Femur (tissue), 1 donor: ENCODE results near the gene HAUS7.

ENCODE experiments used
- DNase-seq: peaks from one replicate; pipeline ENCODE4 v3.0.0-alpha.2; 2017

The HAUS7 gene

DNA sequence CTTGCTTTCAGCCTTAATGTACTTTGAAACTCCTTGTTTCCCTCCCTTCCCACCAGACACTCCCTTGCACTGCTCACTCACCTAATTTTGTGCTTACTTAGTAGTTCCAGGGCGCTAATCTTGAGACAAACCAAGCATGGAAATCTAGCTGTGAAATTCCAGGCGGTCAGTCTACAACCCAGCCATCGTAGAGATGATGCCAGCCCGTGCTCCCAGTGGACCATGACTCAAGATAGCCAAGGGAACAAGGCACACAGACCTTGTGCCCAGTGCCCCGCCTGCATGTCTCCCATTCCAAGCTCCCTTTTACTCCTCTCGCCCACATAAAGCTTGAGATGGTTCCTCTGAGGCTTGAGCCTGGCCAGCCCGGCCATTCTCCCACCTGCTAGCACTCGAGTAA lies 35.6 kb downstream of the HAUS7 start:
- DNase-seq: no peak

DNA sequence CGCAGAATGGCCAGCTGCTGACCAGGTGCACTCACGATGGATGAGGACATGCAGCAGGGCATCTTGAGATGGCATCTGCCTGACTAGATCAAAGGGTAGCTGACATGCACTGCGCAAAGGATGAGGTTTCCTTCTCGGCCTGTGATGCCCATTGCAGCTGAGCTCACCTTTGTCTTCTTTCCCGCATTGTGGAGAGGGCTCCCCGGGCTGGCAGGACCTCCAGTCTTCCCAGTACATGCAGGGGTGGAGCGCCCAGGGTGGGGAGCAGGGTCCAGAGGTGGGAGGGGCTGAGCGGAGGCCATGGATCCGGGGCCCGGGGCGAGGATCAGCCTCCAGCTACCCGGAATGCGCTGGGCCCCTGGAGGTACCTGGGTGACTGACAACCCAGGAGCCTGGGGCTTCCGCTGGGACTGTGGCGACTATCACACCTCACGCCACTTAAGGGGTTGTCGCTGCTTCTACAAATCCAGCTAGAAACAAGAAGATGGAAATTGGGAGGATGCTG lies 36.5 kb downstream of the HAUS7 start:
- no peak for DNase-seq

DNA sequence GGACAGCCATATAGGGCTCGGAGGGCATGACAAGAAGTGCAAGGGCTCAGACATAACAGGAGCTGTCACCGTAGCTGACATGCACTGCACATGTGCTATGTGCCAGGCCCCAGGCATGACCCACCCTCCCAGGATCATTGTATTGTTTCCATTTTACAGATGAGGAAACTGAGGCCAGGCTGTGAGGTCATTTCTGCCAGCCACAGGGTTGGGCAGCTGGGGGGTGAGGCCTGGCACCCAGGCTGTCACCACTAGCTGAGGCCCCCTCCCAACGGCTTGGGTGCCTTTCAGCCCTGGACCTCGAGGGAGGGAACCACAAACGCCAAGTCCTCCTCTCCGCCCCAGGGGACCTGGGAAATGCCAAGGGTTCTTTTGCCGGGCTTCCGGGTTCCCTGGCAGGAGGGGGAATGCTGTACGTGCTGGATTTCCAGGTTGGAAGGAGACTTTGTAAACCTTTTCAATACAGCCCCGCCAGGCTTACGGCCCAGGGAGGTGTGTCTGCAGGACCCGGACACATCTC lies 37.2 kb downstream of the HAUS7 start:
- DNase-seq: no peak

DNA sequence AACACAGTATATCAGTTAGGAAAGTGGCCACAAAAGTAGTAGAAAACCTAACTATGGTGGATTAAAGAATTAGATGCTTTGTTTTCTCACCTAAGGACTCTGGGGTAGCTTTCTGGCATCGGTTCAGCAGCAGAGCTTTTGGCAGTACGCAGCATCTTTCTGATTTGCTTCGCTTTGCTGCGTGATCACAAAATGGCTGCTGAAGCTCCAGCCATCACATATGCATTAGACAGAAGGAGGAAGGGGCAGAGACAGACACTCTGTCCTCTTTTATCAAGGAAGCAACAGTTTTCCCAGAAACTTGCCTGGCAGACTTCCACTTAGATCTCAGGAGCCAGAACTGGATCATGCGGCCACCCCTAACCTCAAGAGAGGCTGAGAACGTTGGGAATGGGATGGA lies 39.6 kb downstream of the HAUS7 start:
- no peak for DNase-seq

DNA sequence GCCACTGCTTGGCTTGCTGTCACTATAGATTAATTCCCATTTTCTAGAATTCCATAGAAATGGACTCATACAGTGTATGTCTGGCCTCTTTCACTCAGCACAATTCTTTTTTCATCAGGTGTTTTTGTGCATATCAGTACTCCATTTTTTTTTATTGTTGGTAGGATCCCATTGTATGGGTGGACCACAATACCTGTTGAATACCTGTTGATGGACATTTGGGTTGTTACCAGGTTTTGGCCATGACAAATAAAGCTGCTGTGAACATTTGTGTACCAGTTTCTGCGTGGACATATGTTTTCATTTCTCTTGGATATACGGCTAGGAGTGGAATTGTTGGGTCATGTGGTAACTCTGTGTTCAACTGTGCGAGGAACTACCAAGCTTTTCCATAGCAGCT lies 44.2 kb downstream of the HAUS7 start:
- no peak for DNase-seq

DNA sequence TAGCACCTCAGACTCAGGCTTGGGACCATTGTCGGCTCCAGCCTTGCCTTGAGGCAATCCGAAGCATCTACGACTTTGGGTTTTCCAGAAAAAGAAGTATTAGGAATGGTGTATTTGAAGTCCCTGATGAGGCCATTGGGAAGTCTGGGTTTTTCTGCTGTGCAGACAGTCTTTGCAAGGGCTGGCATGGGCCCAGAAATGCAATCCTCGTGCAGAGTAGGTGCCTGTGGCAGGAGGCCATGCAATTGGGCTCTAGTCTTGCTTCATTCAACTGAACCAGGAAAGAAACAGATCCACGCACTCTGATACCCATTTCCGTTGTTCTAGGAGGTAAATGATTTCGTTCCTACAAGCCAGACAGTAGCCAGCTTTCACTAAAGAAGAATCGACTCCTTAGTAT lies 46.7 kb downstream of the HAUS7 start:
- no peak for DNase-seq

DNA sequence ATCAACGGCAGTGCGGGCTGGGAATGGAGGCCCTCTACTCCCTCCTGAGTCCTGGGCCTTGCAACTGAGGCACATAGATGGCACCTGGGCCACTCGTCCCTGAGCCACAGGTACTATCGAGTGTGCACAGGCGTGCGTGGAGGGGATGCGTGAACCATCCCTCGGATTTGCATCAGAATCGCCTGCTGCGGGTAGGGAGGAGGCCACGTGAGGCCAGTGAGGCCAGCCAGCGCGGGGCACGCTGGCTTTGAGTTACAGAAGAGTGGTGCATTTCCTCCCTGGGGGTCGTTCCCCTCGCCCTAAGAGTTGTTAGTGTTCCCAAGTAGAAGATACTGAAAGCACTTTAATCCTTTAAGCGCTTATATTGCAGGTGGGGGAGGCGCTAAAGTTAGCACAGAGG lies 48.5 kb downstream of the HAUS7 start:
- DNase-seq: no peak

DNA sequence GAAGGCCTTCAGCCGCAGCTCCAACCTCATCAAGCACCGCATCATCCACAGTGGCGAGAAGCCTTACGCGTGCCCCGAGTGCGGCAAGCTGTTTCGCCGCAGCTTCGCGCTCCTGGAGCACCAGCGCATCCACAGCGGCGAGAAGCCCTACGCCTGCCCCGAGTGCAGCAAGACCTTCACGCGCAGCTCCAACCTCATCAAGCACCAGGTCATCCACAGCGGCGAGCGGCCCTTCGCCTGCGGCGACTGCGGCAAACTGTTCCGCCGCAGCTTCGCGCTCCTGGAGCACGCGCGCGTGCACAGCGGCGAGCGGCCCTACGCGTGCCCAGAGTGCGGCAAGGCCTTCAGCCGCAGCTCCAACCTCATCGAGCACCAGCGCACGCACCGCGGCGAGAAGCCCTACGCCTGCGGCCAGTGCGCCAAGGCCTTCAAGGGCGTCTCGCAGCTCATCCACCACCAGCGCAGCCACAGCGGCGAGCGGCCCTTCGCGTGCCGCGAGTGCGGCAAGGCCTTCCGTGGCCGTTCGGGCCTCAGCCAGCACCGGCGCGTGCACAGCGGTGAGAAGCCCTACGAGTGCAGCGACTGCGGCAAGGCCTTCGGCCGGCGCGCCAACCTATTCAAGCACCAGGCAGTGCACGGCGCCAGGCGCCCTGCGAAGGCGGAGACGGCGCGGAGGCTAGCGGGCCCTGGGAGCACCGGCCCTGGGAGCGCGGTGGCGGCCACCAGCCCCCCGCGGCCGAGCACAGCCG lies 49.4 kb downstream of the HAUS7 start:
- no peak for DNase-seq

DNA sequence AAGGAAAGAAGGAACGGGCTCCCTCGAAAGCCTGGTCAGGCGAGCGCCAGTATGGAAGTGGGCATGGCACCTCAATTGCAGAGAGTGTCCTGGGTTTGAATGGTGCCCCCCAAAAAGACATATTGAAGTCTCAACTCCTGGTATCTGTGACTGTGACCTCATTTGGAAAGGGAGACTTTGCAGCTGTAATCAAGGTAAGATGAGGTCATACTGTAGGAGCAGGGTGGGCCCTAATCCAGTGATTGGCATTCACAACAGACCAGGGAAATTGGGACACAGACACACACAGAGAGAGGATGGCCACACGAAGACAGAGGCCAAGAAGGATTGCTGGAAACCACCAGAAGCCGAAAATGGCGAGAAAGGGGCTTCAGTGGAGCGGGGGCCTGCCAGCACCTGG lies 52.7 kb downstream of the HAUS7 start:
- no peak for DNase-seq

DNA sequence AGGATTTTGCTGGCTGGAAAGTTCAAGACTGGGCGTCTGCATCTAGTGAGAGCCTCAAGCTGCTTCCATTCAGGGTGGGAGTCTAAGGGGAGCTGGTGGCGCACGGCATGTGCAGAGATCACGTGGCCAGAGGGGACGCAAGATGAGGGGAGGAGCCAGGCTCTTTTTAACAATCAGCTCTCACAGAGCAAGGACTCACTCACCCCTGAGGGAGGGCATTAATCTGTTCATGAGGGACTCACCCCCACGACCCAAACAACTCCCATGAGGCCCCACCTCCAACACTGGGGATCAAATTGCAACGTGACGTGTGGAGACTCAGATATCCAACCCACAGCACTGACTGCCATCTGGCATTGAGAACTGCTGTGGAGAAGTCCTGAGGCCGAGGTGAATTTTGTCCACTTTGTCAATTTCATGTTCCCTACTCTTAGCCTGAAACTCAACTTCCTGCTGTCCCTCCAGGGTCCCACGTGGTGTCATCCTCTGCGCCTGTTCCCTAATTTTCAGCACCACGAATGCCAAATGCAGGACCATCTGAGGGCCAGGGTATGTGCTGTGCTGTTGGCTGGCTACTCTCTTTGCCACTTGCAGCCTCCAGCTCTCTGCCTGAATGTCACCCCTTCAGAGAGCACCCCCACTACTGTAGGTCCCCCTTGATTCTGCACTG lies 53.5 kb downstream of the HAUS7 start:
- no peak for DNase-seq

DNA sequence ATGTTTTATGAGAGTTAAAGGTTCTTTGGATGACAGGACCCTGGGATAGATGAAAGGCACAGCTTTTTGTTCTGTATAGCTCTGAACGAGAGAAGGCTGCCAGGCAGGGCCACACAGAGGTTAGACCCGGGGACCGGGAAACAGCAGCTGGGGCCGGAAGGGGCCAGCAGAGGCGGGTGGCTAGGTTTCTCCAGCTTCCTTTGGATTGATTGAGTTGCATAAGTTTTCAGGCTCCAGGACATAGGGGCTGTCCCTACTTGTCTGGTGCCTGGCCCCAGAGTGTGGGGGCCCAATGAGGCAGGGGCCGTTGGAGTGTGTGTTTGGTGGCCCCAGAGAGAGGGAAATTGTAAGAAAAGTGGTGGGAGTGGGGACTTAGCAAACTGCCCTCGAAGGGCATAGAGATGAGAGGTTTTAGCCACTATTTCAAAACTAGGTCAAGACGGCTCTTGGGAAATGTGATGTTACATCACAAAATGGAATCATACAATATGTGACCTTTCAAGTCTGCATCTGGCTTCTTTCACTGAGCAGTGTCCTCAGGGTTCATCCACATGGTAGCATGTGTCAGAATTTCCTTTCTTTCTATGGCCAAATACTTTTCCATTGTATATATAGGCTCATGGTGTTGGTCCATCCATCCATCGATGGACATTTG lies 55.4 kb downstream of the HAUS7 start:
- DNase-seq: no peak

DNA sequence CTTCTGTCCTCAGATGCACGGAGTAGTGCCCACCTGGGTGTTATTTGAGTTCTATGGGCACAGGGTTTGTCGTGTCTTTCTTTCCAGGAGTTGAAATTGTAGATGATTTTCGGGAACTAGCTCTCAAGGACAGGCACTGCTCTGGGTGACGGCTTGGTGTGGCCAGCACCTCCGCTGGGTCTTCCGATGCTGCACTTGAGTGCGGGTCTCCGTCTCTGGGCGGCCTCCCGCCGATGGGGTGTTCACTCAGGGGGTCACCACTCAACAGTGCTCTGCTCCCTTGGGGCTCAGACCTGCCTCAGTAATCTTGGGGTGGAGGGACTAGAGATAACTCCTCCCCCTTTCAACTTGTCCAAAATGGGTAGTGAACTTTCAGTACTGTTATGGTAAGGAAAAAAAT lies 56.6 kb downstream of the HAUS7 start:
- DNase-seq: no peak

DNA sequence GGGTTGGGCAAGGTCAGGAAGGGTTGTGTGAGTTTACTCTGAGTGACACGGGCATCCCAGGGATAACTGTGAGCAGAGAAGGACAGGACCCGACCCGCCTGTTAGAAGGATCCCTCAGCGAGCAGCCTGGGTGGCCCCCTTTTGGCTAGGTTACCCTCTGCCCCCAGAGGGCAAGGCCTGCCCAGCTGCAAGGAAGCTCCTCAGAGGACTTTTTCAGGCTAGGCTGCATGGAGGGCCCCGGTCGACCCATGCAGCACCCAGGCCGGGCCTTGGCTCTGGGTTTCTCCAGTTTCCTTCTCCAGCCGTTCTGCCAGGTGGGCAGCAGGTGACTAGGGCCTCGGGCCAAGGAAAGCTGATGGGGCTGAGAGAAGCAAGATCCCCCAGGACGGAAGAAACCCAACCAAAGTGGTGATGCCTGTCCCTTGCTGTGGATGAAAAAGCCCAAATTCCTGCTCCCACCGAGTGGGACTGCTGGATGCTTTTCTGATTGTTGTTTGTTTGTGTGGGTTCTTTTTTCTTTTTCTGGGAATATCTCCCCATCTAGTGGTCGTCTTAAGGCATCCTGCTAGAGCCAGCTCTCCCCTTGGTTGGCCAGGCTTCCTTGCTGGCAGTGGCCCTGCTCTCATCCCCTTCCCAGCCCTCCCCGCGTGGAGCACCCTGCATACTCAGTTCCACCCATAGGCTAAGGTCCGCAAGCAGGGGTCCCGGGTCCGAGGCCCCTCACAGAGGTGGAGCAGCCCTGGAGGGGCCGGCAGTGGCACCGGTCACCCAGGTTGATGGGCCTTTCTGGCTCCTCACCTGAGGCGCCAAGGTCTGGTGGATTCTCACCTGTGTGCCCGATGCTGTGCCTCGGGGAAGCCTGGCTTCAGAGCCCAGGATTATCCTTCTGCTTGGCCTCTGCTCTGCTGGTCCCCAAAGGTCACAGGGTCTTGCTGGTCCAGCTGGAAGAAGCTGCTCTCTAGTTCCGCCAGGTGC lies 57.3 kb downstream of the HAUS7 start:
- DNase-seq: no peak

DNA sequence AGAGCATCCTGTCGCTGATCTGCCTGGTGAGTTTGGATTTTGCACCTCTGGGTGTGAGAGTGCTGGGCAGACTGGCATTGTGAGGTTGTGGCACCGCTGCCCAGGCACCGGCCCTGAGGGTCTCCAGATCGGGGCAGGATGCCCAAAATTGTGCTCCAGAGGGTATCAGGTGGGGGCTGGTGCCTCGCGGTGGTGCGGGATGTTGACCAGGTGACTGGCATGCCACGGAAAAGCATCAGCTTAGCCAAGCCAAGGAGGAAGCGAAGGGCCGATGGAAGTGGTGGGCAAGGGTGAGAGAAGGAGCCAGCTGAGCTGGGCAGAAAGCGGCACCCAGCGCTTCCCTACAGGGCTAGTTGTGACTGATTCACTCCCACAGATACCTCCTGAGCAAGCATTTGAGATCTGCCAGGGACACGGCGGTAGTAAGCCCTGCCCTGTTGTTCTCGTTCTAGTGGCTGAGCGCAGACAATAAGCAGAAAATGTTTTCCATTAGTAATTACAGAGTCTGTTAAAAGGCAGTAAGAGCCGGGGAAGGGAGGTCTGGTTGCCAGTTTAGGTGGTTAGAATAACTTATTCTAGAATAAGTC lies 58.3 kb downstream of the HAUS7 start:
- no peak for DNase-seq

DNA sequence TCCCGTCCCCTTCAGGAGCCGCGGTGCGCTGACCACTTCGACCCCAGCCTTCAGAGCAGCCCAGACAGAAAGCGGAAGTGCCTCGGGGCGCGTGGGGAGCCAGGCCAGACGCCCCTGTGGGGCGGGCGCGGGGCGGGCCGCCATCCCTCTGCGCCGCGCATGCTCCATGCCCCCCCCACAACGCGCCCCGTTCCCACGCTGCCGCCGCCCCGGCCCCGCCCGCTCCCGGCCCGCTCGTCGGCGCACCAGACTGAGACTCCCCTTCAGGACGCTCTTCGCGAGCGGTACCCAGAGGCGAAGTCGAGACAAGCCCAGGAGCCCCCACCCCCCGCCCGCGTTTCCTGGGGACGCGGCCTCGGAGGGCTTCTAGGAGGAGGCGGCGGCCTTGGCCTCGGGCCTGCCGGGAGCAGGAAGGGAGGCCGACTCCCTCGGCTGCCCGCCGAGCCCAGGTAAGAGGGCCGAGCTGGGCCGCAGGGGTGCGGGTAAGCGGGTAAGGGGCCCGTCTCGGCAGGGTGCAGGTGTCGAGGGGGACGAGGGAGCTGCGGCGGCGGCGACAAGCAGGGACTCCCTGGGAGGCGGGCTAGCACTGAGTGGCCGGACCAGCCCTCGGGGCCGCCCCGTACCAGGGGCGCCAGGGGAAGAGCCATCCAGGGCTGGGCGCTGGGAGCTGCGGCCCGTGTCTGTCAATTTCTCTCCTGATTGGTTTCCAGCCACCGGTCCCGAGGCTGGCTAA lies 59.0 kb downstream of the HAUS7 start, which contains the start of gene ZFP92:
ZFP92 (plus strand) TSS at position 218 of the 733 bp plus-strand sequence. CDS start 6,851 bp downstream, outside the sequence.
- peak; percentile 36 for DNase-seq

DNA sequence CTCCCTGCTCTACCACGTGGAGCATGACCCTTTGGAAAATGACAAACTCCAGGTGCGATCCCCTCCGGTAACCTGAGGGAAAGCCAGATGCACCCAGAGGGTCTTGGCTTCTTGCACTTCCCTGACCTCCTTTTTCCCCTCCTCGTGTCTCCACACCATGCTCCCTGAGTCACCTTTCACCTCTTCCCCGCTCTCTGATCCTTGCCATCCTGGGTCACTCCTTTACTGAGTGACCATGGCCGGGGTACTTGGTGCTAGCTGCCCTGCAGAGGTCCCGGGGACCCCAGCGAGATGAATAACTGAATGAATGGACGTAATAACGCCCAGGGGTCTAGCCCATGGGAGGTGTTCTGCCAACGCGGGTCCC lies 59.5 kb downstream of the HAUS7 start:
- DNase-seq: no peak

DNA sequence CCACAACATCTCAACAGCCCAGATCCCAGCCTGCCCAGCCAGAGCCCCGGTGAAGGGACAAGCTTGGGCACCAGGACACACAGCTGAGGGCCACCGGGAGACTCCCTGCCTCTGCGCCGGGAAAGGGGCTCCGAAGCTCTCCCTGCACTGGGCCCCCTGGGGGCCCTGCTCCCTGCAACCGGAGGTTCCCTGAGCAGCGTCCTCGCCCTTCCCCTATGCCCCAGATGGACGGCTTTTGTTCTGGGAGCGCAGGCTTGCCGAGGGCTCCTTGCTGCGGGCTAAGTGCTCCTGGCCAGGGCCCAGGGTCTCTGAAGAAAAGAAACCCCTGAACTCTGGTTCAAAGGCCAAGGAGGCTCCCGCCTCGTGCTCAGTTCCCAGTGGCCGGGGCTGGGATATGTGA lies 60.0 kb downstream of the HAUS7 start:
- no peak for DNase-seq

DNA sequence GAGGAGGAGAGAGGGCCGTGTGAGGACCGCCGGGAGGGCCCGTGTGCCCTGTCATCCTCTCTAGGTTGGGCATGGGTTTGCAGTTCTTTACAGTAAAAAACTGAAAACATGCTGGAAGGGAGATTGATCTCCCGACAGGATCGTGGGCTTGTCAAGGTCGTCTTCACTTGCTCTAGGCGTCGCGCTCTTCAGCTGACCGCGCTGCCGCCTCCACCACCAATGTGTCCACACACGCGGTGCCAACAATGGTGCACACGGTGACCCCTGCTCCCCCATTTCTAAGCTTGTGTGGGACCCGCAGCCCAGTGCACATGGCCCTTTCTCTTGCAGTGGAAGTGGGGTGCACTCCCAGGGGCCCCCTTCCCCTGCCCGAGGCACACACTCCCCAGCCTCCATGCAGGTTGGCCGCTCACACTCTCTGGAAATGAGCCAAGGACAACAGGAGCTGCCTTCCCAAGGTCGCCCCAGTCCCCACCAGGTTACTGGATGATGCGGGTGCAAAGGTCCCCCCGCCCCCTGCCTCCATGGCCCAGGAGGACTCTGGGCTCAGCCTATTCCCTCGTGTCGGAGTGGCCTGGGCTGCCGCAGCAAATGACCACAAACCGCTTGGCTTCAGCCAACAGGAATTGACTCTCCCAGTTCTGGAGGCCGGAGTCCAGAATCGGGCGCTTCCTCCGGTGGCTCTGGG lies 60.8 kb downstream of the HAUS7 start:
- peak; percentile 14 for DNase-seq

DNA sequence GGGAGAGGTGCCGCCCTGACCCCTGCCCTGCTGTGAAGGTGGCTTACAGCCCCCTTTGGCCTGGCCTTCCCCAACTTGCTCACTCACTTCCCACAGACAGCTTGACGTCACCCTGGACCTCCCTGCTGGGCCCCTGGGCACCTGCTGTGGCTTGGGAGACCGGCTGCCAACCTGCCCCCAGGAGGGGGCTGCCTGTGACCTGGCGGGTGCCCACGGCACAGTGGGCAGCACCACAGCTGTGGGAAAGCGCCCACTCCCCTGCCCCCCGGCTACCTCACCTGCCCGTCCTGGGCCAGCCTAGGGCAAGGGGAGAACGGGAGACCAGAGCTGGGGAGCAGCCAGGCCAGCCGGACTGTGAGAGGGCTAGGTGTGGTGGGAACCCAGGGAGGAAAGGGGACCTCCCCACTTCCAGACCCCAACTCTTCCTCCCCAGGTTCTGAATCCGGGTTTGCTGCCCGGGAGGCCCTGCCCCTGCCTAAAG lies 61.5 kb downstream of the HAUS7 start:
- peak; percentile 13 for DNase-seq

DNA sequence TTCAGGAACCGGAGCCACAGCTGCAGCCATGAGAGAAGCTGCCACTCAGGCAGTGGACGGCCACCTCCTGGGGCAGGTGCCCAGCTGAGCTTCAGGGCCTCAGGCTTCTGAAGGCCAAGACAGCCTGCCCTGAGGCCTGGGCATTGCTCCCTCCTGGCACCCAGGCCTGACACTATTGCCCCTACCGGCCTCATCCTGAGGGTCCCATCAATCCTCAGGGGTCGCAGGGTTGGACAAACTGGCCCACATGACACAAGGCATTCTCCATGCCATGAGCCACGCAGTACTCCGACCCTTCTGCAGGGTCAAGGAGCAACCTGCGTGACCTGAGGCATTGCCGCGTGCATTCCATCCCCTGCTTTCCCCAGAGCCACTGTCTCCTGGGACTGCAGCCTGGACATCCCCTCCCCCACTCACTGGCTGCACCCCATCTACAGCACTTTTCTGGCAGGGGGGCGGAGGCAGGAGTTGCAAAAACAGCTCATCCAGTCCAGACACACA lies 62.1 kb downstream of the HAUS7 start:
- peak; percentile 15 for DNase-seq
